ENCODE data around the gene ZNF532. TPM values are rescaled to one million over a fixed set of nuclear protein-coding genes. Genes with fewer than 3 reads are reported as not detected.

Gene ZNF532
- total and polyA plus RNA-seq, 9 of the 15 experiments (the other 6 are each of a cell fraction or from before 2014, with no cell fraction given): 0.42 TPM; not detected in 8

- Histone ChIP-seq H3K9ac (ENCODE audit: insufficient read depth in 1 of 2, low read depth in 2 of 2, low read length in 2 of 2) (no peak overlapping the region), H3K4me1 (replicated peaks in 1 of 2; ENCODE audit: control insufficient read depth in 2 of 2, insufficient read depth in 2 of 2, low read length in 2 of 2) (no peaks in the 10 kb centered on the region), H3K4me3 (no peak overlapping the region), H3K27ac (ENCODE audit: extremely low read depth, low read depth, low read length) (no peak overlapping the region), H3K36me3 (ENCODE audit: control insufficient read depth, insufficient read depth, low read length) (no peaks in the 10 kb centered on the region), H3K27me3 (ENCODE audit: control insufficient read depth in 2 of 2, insufficient read depth in 2 of 2, low read length in 2 of 2) (peaks cover 0 to 5% of the 10 kb centered on the region in 2 experiments; a peak in 2 of 5 replicates), H4K20me1 (replicated peaks; ENCODE audit: control insufficient read depth, insufficient read depth, low read length) (no peaks in the 10 kb centered on the region), H3K9me1 (ENCODE audit: control insufficient read depth, insufficient read depth, low read length) (no peaks in the 10 kb centered on the region), H3K9me3 (replicated peaks; ENCODE audit: control insufficient read depth, insufficient read depth, low read depth, low read length) (no peaks in the 10 kb centered on the region), H3K79me2 (ENCODE audit: control insufficient read depth, insufficient read depth, low read length) (no peaks in the 10 kb centered on the region), H2AFZ (ENCODE audit: low read depth, low read length) (no peak overlapping the region), H3K4me2 (ENCODE audit: insufficient read depth, low read length) (no peak overlapping the region)
- CTCF ChIA-PET (ENCODE audit: low intra/inter-chr PET ratio): no interaction called here
- in situ Hi-C loops (cut with MboI) (no loop called here), intact Hi-C loops (cut with micrococcal nuclease) (no loop called here)
- DNase-seq (ENCODE audit: extremely low read depth in 1 of 4, low spot score in 3 of 4) (no peak), FAIRE-seq (no peak), ATAC-seq (no peak)
- POLR2A ChIA-PET: no interaction called here
- BruUV-seq (replicated peaks): no TSS peak
- 0% methylated on average over 2 of the region's 2 CpGs for WGBS (ENCODE audit: insufficient coverage, low coverage, missing lambda C conversion rate)
- TF ChIP-seq CCAR2 (IDR thresholded peaks at IDR 0.05; ENCODE audit: low read depth, low read length) (no peak), CHD1 (IDR thresholded peaks at IDR 0.05; ENCODE audit: low read length) (no peak), CCNT2 (IDR thresholded peaks at IDR 0.05; ENCODE audit: borderline replicate concordance, extremely low read depth, insufficient read length, low read depth, low read length) (no peak), PYGO2 (tag; IDR thresholded peaks at IDR 0.05) (no peak), HEY1 (CRISPR knock-in tag; IDR thresholded peaks at IDR 0.05; ENCODE audit: borderline replicate concordance) (no peak), MYC (IDR thresholded peaks at IDR 0.05; ENCODE audit: low read depth, low read length) (no peak), MYC (CRISPR knock-in tag; IDR thresholded peaks at IDR 0.05; ENCODE audit: borderline replicate concordance, low read depth) (no peak), ELF2 (CRISPR knock-in tag; IDR thresholded peaks at IDR 0.05) (no peak), PCBP1 (IDR thresholded peaks at IDR 0.05; ENCODE audit: low read depth, low read length, poor library complexity, severe bottlenecking) (no peak), NKRF (IDR thresholded peaks at IDR 0.05; ENCODE audit: borderline replicate concordance) (no peak), TSC22D4 (tag; IDR thresholded peaks at IDR 0.05) (no peak), RBBP5 (IDR thresholded peaks at IDR 0.05; ENCODE audit: borderline replicate concordance, insufficient read depth, low read length, poor library complexity, severe bottlenecking) (no peak), ZNF134 (CRISPR knock-in tag; conservative IDR thresholded peaks at IDR 0.05) (no peak), XRCC4 (IDR thresholded peaks at IDR 0.05; ENCODE audit: extremely low read depth, insufficient read depth, insufficient read length) (no peak), TAL1 (IDR thresholded peaks at IDR 0.05) (no peak), RAD21 (CRISPR knock-in tag; conservative IDR thresholded peaks at IDR 0.05 in 1 of 2, IDR thresholded peaks at IDR 0.05 in 1 of 2) (no peak), HCFC1 (IDR thresholded peaks at IDR 0.05; ENCODE audit: low read depth, low read length) (no peak)
Observed at GRCh38 chr18:58988600-58988999, 123.9 kb downstream of the ZNF532 start.
